HCT116 (cell line): ENCODE results near the gene SRRT. TPM values are rescaled to one million over a fixed set of nuclear protein-coding genes. Genes with fewer than 3 reads are reported as not detected.

ENCODE experiments used
- ATAC-seq: fragments of 200-7000 bp; cut with Tn5 transposase; 2 replicates; pipeline ENCODE4 v1.9.1; 2020; ENCODE audit warnings: mild to moderate bottlenecking, moderate library complexity
- BruUV-seq: library from RNA; stranded (reverse); fragments of 400-500 nt; replicated peaks from 2 replicates; lab custom pipeline; 2021; lab: Mats Ljungman, UMichigan
- CTCF ChIA-PET: fragments of 300-600 bp; sonication (Branson Sonifier 250); formaldehyde crosslinking; loops from one replicate; lab custom pipeline; 2021; ENCODE audit warnings: antibody characterized with exemption; lab: Charles Lee
- POLR2A ChIA-PET: fragments of 300-600, 350-600 bp; sonication (Branson Sonifier 250); formaldehyde crosslinking; loops from one replicate; lab custom pipeline; 2021; ENCODE audit warnings: antibody characterized with exemption; lab: Charles Lee
- RAD21 ChIA-PET, 2 experiments: fragments of 300-600 bp; sonication (Branson Sonifier 250); formaldehyde crosslinking; loops; one replicate each; lab custom pipeline; 2023; ENCODE audit warnings: low total read pairs in 2 of 2; ENCODE audit not compliant: uncharacterized antibody in 2 of 2, unreplicated experiment in 2 of 2, low non-redundant PET in 1 of 2; lab: Charles Lee
- DNase-seq: peaks from one replicate; pipeline ENCODE4 v3.0.0-alpha.2; 2010; ENCODE audit warnings: low read depth, low spot score
- H2AFZ ChIP-seq: fragments of 200-600 bp; shearing (Covaris generic), sonication (generic); 2 replicates; pipeline ENCODE4 v1.6.1; 2017; ENCODE audit warnings: low read depth, mixed run types, mixed read lengths, antibody characterized with exemption, low read length; ENCODE audit not compliant: poor library complexity, severe bottlenecking
- H3K27ac ChIP-seq: 2 replicates; pipeline ENCODE4 v1.5.1; 2012; ENCODE audit warnings: low read depth, low read length
- H3K27me3 ChIP-seq: fragments of 200-600 bp; sonication (generic); 2 replicates; pipeline ENCODE4 v1.6.1; 2016; ENCODE audit warnings: mixed run types, low read length, mixed read lengths; ENCODE audit not compliant: insufficient read depth
- H3K36me3 ChIP-seq, 2 experiments: fragments of 200-500 bp in 1 of 2; fragments of 200-600 bp in 1 of 2; sonication (Bioruptor generic) in 1 of 2; sonication (generic) in 1 of 2; 2 replicates each; pipeline versions ENCODE4 v1.5.1 to v1.6.1; 2014 to 2016; ENCODE audit warnings: low read length in 2 of 2, inconsistent platforms in 1 of 2, mixed read lengths in 1 of 2, mixed run types in 1 of 2; ENCODE audit not compliant: insufficient read depth in 2 of 2, control insufficient read depth in 1 of 2
- H3K4me1 ChIP-seq, 2 experiments: fragments of 200-600 bp in 1 of 2; sonication (generic) in 1 of 2; 2 replicates each; pipeline versions ENCODE4 v1.5.1 to v1.6.1; 2012 to 2017; ENCODE audit warnings: low read length in 2 of 2, inconsistent platforms in 1 of 2, mild to moderate bottlenecking in 1 of 2, mixed read lengths in 1 of 2, mixed run types in 1 of 2, moderate library complexity in 1 of 2; ENCODE audit not compliant: insufficient read depth in 2 of 2, control insufficient read depth in 1 of 2
- H3K4me2 ChIP-seq: fragments of 200-600 bp; sonication (generic); 2 replicates; pipeline ENCODE4 v1.6.1; 2017; ENCODE audit warnings: mixed run types, low read length, mixed read lengths
- H3K4me3 ChIP-seq, 2 experiments: fragments of 200-600 bp in 1 of 2; sonication (generic) in 1 of 2; replicated peaks in 1 of 2; 2 replicates each; pipeline ENCODE4 v1.5.1; 2011 to 2016; ENCODE audit warnings: low read length in 2 of 2, control low read depth in 1 of 2, low read depth in 1 of 2, mild to moderate bottlenecking in 1 of 2, mixed read lengths in 1 of 2, mixed run types in 1 of 2
- H3K79me2 ChIP-seq: fragments of 200-600 bp; sonication (generic); 2 replicates; pipeline ENCODE4 v1.6.1; 2017; ENCODE audit warnings: mild to moderate bottlenecking, mixed run types, low read length, moderate library complexity, mixed read lengths; ENCODE audit not compliant: insufficient read depth
- H3K9ac ChIP-seq: fragments of 200-600 bp; sonication (generic); 2 replicates; pipeline ENCODE4 v1.6.1; 2016; ENCODE audit warnings: low read length, mixed read lengths
- H3K9me2 ChIP-seq: fragments of 200-600 bp; sonication (generic), shearing (Covaris generic); 2 replicates; pipeline ENCODE4 v1.6.1; 2017; ENCODE audit warnings: mixed run types, mild to moderate bottlenecking, moderate library complexity; ENCODE audit not compliant: insufficient read depth
- H3K9me3 ChIP-seq, 2 experiments: fragments of 200-500 bp in 1 of 2; fragments of 200-600 bp in 1 of 2; sonication (Bioruptor generic) in 1 of 2; sonication (generic) in 1 of 2; 2 replicates each; pipeline ENCODE4 v1.6.1; 2014 to 2017; ENCODE audit warnings: low read length in 2 of 2, mixed read lengths in 2 of 2, inconsistent platforms in 1 of 2, low read depth in 1 of 2, mild to moderate bottlenecking in 1 of 2, mixed run types in 1 of 2, moderate library complexity in 1 of 2; ENCODE audit not compliant: control insufficient read depth in 1 of 2, insufficient read depth in 1 of 2
- H4K20me1 ChIP-seq: fragments of 200-600 bp; sonication (generic), shearing (Covaris generic); 2 replicates; pipeline ENCODE4 v1.6.1; 2017; ENCODE audit warnings: mixed run types, mild to moderate bottlenecking, moderate library complexity; ENCODE audit not compliant: insufficient read depth
- CTCF ChIP-seq, 3 experiments: fragments of 200-600 bp in 1 of 3; sonication (generic) in 1 of 3; IDR thresholded peaks in 2 of 3; conservative IDR thresholded peaks in 1 of 3; 2 replicates each; pipeline ENCODE4 v1.5.1; 2012 to 2017; ENCODE audit warnings: low read depth in 2 of 3, low read length in 2 of 3, antibody characterized with exemption in 1 of 3, borderline replicate concordance in 1 of 3, control low read depth in 1 of 3, mild to moderate bottlenecking in 1 of 3, mixed read lengths in 1 of 3, mixed run types in 1 of 3, moderate library complexity in 1 of 3; ENCODE audit not compliant: insufficient read depth in 1 of 3
- EZH2 ChIP-seq: fragments of 200-600 bp; sonication (generic); IDR thresholded peaks from 2 replicates; pipeline ENCODE4 v1.6.1; 2017; ENCODE audit warnings: antibody characterized with exemption, mixed run types
- JUND ChIP-seq: IDR thresholded peaks from 2 replicates; pipeline ENCODE4 v1.6.1; 2012
- SRF ChIP-seq: IDR thresholded peaks from 2 replicates; pipeline ENCODE4 v1.6.1; 2012; ENCODE audit warnings: low read depth
- intact Hi-C: fragments of 100-400 bp; cut with micrococcal nuclease; formaldehyde crosslinking; loops from 2 replicates; pipeline ENCODE4 v1.10.0; 2022
- total RNA-seq: library from RNA; stranded (reverse); gene quantifications from one replicate; pipeline ENCODE4 v1.2.1, GENCODE V29; 2021; ENCODE audit not compliant: unreplicated experiment
- TF ChIP-seq, protein P1 (sequence below): IDR thresholded peaks from 2 replicates; pipeline ENCODE4 v1.6.1; 2012; ENCODE audit warnings: low read depth

Gene SRRT
- total RNA-seq, 1 experiment from 2014 or later = 252 TPM

DNA sequence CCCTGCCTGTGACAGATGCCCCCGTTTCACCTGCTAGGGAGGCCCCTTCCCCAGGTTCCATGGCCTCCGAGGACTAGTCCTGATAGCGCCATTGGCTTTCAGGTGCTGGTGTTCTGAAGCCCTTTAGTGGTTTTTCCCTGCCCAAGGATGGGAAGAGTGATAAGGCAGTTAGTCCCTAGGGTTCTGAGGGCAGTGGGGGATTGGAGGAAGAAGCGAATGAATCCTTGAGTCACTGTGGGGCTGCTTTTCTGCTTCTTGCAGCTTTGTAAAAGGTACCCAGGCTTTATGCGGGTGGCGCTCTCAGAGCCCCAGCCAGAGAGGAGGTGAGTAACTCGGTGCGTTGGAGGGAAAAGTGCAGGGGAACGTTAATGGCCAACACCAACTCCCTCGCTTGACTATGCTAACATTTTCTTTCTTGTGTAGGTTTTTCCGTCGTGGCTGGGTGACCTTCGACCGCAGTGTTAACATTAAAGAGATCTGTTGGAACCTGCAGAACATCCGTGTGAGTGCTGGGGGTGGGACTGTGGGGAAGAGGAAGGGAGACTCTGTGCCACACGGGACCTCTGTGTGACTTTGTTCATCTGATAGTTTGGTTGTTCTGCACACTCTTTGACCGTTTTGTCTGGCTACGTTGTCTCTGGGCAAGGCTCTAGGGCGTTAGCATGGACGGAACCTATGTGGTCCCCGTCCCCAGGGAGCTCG lies 10.7 kb downstream of the SRRT start (continued):
- TF ChIP-seq, protein P1, sequence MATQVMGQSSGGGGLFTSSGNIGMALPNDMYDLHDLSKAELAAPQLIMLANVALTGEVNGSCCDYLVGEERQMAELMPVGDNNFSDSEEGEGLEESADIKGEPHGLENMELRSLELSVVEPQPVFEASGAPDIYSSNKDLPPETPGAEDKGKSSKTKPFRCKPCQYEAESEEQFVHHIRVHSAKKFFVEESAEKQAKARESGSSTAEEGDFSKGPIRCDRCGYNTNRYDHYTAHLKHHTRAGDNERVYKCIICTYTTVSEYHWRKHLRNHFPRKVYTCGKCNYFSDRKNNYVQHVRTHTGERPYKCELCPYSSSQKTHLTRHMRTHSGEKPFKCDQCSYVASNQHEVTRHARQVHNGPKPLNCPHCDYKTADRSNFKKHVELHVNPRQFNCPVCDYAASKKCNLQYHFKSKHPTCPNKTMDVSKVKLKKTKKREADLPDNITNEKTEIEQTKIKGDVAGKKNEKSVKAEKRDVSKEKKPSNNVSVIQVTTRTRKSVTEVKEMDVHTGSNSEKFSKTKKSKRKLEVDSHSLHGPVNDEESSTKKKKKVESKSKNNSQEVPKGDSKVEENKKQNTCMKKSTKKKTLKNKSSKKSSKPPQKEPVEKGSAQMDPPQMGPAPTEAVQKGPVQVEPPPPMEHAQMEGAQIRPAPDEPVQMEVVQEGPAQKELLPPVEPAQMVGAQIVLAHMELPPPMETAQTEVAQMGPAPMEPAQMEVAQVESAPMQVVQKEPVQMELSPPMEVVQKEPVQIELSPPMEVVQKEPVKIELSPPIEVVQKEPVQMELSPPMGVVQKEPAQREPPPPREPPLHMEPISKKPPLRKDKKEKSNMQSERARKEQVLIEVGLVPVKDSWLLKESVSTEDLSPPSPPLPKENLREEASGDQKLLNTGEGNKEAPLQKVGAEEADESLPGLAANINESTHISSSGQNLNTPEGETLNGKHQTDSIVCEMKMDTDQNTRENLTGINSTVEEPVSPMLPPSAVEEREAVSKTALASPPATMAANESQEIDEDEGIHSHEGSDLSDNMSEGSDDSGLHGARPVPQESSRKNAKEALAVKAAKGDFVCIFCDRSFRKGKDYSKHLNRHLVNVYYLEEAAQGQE = no peak
- TF ChIP-seq, all 23 proteins: peak for 0

- BruUV-seq = no TSS peak
- Histone ChIP-seq H3K27me3 (no peaks in the 10 kb centered on the region), H3K79me2 (peaks cover 70% of the 10 kb centered on the region), H3K4me2 (no peak overlapping the region), H3K4me3 (no peak overlapping the region), H3K36me3 (peaks cover 51 to 75% of the 10 kb centered on the region in 2 experiments), H3K9ac (no peak overlapping the region), H3K27ac (peak overlapping the region; percentile 36; the same call in 1 of the 2 replicates), H3K9me3 (no peaks in the 10 kb centered on the region), H3K4me1 (peaks cover 8 to 38% of the 10 kb centered on the region in 2 experiments), H2AFZ (no peak overlapping the region), H3K9me2 (no peaks in the 10 kb centered on the region), H4K20me1 (no peaks in the 10 kb centered on the region)
- POLR2A ChIA-PET = interaction anchor here (0.9 kb wide), 1 partner anchor 11 kb away, joined by 3 read pairs; no protein-coding TSS in a partner anchor
- intact Hi-C loops = no loop called here
- CTCF ChIA-PET = interaction anchor here (0.8 to 1.4 kb wide), 2 partner anchors 34 to 85 kb away, joined by 3 read pairs; partner anchors contain the start of gene SLC12A9
- TF ChIP-seq EZH2 (no peak), SRF (no peak), CTCF (IDR thresholded peaks at IDR 0.05 in 2 of 3, conservative IDR thresholded peaks at IDR 0.05 in 1 of 3; ENCODE audit: borderline replicate concordance in 1 of 3, insufficient read depth in 1 of 3, low read depth in 2 of 3, low read length in 2 of 3) (no peak), JUND (no peak)
- RAD21 ChIA-PET = no interaction called here
- ATAC-seq (no peak), DNase-seq (no peak)
Measured at GRCh38 chr7:100886142-100886935, 11.4 kb downstream of the SRRT start.
